HG03439 (cell line): ENCODE data around the gene LAMP5.

ENCODE experiments used
- ATAC-seq: cut with Tn5 transposase; IDR thresholded peaks from one replicate; pipeline ENCODE4 v1.9.1; 2021; ENCODE audit warnings: mild to moderate bottlenecking, moderate library complexity; ENCODE audit not compliant: unreplicated experiment

Gene LAMP5

GRCh38 chr20:9532069-9532838 is 17.9 kb downstream of the LAMP5 start:
- no peak for ATAC-seq

GRCh38 chr20:9534025-9534424 is 19.6 kb downstream of the LAMP5 start:
- no peak for ATAC-seq

GRCh38 chr20:9535449-9535848 is 21.1 kb downstream of the LAMP5 start:
- ATAC-seq, result no peak

GRCh38 chr20:9543214-9543613 is 28.8 kb downstream of the LAMP5 start:
- ATAC-seq, result no peak

- ATAC-seq, result no peak
Measured at GRCh38 chr20:9550283-9550682, 35.9 kb downstream of the LAMP5 start.

GRCh38 chr20:9550871-9551270 is 36.5 kb downstream of the LAMP5 start:
- no peak for ATAC-seq

GRCh38 chr20:9551808-9552550 is 37.6 kb downstream of the LAMP5 start:
- no peak for ATAC-seq

- ATAC-seq, result no peak
Measured at GRCh38 chr20:9555781-9556180, 41.4 kb downstream of the LAMP5 start.

GRCh38 chr20:9557411-9557810 is 43.0 kb downstream of the LAMP5 start:
- no peak for ATAC-seq

- ATAC-seq, result no peak
Measured at GRCh38 chr20:9565910-9566550, 51.6 kb downstream of the LAMP5 start.

- no peak for ATAC-seq
Measured at GRCh38 chr20:9566977-9567376, 52.6 kb downstream of the LAMP5 start.

- no peak for ATAC-seq
Measured at GRCh38 chr20:9570612-9571011, 56.2 kb downstream of the LAMP5 start.

- ATAC-seq, result no peak
Measured at GRCh38 chr20:9571783-9572182, 57.4 kb downstream of the LAMP5 start.

GRCh38 chr20:9572670-9573069 is 58.3 kb downstream of the LAMP5 start:
- ATAC-seq, result no peak

GRCh38 chr20:9573335-9574151 is 59.2 kb downstream of the LAMP5 start:
- no peak for ATAC-seq

- no peak for ATAC-seq
Measured at GRCh38 chr20:9574181-9574580, 59.8 kb downstream of the LAMP5 start.

- ATAC-seq, result no peak
Measured at GRCh38 chr20:9574776-9575175, 60.4 kb downstream of the LAMP5 start.

GRCh38 chr20:9575836-9576235 is 61.4 kb downstream of the LAMP5 start:
- ATAC-seq, result no peak

GRCh38 chr20:9576695-9577094 is 62.3 kb downstream of the LAMP5 start:
- ATAC-seq, result no peak

- no peak for ATAC-seq
Measured at GRCh38 chr20:9577397-9577796, 63.0 kb downstream of the LAMP5 start.

- ATAC-seq, result no peak
Measured at GRCh38 chr20:9578594-9578993, 64.2 kb downstream of the LAMP5 start.
